GM19240 (cell line): ENCODE measurements around the gene MGP.

Experiments used
- DNase-seq: peaks from one replicate; pipeline ENCODE4 v3.0.0; 2011; ENCODE audit warnings: low spot score; ENCODE audit not compliant: insufficient read length

The MGP gene

DNA sequence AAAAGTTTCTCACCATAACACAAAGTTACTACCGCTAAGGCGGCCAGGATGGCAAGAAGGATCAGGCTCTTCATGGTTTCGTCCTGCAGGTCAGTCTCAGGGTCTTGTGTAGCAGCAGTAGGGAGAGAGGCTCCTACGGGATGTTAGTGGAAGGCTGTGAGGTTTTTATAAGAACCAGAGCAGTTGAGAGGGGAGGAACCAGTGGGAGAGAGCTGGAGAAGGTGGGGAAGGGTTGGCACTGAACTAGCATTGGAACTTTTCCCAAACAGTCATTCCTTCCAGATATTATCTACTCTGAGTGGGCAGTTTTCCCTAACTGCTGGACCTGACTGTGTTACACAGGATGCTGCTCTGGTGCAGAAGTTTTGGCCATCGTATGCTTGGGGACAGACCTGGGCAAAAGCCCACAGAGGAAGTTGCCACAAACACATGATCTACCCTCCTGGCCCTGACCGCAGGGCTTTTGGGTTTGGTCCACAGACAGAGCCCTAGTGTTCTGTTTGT is at the start of gene MGP:
Gene MGP, minus strand, starts transcription at position 137 of the 504 bp plus-strand sequence. Its CDS starts 63 bp downstream, at position 74.
- DNase-seq = no peak

DNA sequence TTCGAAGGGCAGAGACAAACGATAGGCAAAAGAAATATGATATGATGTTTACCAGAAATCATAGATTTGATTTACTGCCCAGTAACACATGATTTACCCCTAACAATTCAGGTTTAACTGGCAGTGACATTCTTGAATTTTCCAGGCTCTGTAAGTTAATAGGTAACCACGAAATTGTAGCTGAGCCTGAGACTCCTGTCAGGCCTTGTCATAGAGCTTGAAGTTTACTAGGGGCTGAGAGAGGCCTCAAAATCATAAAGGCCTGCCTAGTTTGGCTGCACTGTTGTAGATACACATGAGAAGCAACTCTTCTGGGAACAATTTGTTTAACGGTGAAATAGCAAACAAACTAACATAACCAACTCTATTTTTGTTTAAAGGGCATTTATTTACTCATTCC is 49.4 kb upstream of the MGP start:
- DNase-seq = no peak

DNA sequence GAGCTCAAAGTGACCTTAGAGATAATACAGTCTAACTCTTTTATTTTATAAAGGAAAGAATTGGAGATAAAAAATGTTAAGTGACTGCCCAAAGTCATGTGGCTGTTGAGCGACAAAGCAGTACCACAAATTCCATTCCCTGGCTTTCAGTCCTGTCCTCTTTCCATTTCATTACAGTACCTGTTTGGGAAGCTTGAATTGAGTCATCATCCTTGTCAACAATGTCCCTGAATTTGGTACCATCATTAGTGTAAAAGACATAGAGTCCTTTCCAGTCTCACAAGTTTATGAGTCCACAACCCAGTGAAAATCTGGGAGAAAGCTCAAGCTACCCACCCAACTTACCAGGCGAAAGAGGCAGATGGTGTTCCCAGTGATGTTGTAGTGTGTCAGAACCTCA is 48.9 kb upstream of the MGP start:
- no peak for DNase-seq

DNA sequence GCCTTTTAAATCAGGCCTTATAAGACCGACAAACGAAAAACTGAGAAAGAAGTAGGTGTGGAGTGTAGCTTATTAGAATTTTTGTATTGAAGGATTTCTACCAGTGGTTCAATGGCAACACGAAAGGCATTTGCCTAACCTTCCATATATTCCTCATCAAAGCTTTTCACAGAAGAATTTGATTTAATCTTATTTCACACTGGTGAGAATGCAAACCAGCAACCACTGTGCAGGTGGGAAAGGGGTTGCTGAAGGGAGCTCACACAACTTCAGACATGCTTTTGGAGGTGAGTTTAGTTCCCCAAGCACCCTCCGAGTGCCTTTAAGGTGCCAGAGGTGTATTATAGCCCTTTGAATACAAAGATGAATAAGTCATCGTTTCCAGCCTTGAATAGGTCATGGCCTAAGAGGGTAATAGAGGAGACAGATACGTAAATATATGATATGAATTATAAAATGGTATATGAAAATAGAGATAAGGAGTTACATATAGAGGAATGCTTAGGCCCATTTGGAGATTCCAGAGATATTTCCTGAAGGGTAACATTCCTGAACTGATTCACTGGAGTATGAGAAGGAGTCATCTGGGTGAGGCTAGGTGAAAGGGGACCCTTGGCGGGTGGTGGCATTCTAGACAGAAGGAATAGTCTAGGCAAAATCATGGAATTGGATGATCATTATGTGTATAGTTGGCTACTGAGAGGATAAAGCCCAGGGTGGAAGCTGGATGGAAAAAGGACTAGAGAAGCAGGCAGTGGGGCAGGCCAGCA is 46.3 kb upstream of the MGP start:
- no peak for DNase-seq

DNA sequence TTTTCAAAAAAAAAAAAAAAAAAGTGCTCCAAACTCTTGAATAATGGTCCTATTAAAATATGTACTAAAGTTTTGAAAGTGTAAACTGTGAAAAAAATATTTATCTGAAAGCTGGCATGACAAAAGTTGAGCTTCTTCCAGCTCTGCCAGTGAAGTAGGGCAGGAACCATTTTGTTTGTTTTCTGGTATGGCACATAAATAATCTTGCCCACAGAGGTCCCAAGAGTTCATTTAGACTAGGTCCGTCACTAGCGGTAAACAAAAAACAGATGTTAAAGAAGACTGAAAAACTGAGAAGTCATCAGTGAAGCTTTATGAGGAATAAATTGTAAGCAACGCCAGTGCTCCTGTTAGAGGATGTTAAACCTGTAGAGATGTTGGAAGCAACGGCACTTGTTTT is 45.7 kb upstream of the MGP start:
- DNase-seq = no peak

DNA sequence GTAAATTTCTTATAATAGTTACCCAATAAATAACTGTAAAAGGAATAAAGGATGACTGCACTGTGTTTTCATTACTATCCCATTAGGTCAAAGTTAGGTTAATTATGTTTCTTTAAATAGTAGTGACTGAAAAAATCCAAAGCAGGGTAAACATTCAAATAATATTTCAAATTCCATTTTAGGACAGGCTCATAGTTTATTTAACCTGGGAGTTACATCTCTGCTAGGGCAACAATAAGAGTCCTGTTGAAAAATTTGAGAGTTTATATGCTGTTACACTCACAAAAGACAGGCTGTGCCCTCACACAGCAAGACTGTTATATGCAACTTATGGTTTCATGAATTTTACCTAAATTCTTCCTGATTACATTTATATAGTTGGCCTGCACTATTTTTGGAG is 44.6 kb upstream of the MGP start:
- no peak for DNase-seq

DNA sequence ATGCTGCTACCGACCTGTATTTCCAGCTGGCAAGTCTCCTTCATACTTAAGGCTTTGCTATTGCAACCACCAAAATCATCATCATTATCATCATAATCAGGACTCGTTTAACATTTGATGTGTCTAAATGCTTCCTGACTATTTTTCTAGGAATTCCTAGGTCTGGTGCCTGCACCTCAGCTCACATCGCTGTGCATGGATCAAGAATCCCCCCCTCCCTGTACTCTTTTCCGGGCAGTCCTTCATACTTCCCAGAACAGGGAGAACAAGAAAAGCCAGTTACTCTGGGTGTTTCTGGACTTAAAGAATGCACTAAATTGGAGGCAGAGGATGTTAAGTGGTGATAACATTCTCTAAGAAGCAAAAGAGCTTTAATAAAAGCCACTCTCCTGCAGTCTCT is 43.3 kb upstream of the MGP start:
- DNase-seq = no peak

DNA sequence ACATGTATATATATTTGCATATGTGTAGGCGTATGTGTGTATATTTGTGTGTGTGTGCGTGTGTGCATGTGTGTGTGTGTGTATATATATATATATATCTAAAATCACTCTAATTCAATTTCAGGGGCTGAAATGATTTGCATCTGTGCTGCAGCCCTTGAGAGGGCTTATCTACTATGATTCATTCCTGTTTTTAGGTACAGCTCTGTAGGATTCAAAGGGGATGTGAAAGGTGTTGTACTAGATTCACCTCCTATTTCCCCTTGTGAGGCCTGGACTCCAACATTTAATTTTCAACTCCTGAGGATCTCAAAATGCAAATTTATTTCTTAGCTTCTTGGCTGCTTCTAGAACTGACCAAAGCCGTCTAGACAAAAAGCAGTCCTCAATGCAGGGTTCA is 41.6 kb upstream of the MGP start:
- DNase-seq = no peak

DNA sequence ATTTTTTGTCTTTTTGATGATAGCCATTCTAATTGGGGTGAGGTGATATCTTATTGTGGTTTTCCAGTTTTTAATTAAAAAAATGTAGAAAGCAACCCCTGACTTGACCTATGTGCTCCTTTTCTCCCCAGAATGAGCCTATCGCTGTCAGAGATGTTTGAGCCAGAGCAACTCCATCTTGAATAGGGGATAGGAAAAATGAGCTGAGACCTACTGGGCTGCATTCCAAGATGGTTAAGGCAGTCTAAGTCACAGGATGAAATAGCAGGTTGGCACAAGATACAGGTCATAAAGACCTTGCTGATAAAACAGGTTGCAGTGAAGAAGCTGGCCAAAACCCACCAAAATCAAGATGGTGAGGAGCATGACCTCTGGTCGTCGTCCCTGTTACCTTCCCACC is 38.9 kb upstream of the MGP start:
- DNase-seq = no peak

DNA sequence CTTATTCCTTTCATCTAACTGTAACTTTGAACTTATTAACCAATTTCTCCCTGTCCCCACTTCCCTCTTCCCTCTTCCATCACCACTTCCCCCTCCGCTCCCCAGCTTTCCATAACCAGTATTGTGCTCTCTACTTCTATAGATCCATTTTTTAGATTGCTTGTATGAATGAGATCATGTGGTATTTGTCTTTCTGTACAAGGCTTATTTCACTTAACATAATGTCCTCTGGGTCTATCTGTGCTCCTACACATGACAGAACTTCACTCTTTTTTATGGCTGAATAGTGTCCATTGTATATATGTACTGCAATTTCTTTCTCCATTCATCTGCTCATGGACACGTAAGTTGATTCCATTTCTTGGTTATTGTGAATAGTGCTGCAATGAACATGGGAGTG is 38.3 kb upstream of the MGP start:
- no peak for DNase-seq

DNA sequence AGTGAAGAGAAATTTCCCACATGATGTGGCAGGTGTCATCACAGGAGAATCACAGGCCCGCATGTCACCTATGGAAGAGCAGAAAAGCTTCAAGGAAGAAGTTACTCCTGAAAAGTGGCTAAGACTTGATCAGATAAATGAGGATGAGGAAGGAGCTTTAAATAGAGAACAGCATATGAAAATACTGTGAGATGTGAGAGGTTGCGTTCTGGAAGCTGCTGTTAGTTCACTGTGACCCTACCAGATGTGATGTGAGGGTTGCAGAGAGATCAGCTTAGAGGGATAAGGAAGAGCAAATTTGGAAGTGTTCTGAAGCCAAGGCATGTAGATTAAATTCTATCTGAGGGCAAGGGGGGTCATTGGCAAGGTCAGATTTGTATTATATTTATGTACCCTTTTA is 35.6 kb upstream of the MGP start:
- DNase-seq = no peak

DNA sequence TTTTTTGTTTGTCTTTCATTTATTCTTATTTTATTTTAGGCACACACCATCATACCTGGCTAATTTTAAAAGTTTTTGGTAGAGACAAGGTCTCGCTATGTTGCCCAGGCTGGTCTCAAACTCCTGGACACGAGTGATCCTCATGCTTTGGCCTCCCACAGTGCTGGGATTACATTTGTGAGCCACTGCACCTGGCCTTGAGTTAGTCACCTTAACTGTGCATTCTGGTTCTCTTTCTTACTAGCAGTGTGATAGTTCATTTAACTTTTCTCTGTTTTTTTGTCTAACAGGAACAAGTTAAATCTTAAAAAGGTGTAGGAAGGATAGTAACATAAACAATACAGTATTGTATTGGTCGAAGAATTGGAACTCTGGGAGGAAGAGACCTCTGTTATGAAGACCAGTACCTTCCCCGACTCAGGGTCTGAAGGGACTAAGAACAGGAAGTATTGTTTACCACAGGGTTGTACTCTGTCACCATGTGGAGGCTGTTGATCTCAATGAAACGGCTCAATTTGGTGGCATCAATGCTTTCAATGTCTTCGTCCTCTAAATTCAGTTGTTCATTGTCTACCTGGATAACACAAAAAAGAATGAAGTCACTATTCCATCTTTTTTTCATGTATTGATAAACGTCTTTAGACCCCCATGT is 34.9 kb upstream of the MGP start:
- DNase-seq = no peak

DNA sequence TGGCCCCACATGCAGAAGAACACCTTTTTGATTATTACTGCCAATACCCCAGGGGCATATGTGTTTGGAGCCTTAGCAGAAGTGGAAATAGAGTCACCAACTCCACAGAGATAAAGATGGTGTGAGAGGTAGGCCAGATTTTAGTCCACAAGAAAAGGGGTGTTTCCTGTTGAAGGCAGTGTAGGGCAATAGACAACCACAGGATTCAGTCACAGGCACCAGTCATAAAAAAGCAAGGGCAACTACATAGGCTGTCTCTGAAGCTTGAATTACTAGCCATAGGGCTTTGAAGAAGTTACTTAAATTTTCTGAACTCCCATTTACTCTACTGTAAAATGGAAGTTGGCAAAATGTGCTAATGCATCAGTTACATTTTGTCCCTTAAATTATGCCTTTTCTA is 33.8 kb upstream of the MGP start:
- no peak for DNase-seq

DNA sequence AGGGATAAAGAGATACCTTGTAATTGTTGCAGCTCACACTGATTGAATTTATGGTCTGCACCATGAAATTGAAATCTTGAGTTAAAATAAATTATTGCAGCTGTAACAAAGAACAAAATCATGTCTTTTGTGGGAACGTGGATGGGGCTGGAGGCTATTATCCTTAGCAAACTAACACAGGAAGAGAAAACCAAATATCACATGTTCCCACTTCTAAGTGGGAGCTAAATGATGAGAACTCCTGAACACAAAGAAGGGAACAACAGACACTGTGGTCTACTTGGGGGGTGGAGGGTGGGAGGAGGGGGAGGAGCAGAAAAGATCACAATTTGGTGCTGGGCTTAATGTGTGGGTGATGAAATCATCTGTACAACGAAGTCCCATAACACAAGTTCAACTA is 30.1 kb upstream of the MGP start:
- DNase-seq = no peak

DNA sequence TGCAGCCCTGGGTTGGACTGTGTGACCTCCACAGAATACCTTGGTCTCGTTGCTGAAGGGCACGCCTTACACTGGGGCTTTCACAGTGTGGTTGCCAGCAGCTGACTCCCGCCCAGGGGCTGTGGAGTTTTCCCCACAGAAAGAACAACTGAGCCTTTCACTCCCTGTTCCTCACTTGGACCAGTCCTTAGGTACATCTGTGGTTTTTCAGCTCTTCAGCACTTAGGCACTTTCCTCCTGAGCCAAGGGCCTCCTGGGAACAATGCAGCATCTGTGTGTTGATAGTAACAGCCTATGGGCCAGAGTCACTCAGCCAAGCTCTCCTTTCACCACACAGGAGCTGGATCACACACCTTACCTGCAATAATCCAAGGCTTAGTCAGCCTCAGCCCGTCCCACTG is 27.7 kb upstream of the MGP start:
- DNase-seq = no peak

DNA sequence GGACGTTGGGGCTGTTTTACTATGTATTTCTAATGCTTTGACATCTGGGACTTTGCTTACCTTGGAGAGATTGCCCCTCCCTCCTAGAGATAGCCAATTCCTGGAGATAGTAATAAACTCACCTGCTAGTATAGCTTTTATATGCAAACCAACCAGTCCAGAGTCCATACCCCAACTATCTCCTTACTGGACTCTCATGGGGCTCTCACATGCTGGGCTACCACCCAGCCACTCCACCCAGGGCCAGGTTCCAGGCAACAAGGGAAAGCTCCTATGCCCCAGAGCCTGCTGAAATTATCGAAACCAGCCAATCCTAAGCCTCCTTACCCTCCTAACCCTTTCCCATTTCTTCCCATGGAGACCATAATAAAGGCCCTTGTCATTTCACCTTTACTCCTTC is 25.5 kb upstream of the MGP start:
- no peak for DNase-seq

DNA sequence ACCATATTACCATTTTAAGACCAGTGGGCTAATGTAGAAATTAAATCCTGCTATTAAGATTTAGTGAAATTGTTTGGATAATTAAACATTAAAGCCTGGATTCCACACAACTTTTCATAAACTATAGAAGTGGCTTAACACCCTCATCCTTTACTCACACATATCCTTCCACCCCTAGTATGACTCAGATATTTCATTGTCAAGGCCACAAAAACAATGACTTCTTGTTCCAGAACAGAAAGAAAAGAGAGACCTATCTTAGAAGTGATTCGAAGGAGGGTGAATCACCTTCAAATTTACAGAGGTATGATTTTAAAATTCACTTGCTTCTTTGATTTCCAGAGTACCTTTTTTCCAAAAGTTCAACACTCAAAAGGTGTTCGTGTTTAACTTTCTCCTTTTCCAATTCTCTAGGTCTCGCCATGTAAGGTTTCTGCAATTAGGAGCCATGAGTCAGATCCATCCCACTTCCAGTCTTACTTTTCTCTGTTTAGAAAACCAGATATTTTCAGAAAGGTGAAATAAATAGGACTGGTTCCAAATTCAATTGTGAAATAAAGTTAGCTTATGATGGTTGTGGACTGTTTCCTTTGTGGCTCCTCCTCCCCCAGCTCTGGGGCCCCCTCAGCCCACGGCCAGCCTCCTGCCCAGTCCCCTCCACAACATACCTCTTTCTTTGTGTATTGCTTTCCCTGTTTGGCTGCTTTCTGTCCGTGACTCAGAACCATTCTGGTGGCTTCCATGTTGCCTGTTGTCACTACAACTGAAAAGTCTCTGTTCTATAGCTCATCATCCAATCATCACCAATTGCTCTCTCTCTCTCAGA is 24.6 kb upstream of the MGP start:
- DNase-seq = no peak

DNA sequence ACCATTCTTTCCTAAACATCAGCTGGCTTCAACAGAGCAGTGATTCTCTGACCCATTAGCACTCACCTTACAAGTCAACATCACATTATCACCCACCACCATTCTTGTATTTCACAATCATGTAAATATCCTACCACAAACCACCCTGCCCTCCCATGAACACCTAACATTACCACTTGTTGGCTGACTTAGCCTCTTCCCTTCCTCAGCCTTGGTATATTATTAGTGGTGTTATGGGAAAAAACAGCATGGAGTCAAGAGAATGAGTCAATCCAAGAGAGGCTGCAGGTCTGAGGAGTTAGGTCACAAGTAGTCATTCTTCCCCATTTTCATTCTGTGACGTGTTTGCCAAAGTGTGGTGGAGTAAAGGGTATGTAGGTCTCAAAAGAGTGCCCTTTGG is 22.3 kb upstream of the MGP start:
- DNase-seq = no peak

DNA sequence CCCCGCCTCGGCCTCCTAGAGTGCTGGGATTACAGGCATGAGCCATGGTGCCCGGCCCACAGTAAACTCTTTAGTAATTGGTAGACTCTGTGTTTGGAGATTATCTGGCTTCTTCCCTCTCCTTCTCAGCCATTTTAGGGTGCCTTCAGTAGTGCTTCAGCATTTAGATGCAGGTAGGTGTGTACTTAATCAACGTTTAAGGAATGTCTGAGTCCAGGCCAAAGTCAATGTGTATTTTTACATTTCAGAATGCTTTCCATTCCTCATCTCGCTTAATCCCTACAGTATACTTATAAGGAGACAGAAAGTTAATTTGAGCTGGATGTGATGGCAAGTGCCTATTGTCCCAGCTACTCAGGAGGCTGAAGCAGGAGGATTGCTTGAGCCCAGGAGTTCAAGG is 20.5 kb upstream of the MGP start:
- DNase-seq = no peak

DNA sequence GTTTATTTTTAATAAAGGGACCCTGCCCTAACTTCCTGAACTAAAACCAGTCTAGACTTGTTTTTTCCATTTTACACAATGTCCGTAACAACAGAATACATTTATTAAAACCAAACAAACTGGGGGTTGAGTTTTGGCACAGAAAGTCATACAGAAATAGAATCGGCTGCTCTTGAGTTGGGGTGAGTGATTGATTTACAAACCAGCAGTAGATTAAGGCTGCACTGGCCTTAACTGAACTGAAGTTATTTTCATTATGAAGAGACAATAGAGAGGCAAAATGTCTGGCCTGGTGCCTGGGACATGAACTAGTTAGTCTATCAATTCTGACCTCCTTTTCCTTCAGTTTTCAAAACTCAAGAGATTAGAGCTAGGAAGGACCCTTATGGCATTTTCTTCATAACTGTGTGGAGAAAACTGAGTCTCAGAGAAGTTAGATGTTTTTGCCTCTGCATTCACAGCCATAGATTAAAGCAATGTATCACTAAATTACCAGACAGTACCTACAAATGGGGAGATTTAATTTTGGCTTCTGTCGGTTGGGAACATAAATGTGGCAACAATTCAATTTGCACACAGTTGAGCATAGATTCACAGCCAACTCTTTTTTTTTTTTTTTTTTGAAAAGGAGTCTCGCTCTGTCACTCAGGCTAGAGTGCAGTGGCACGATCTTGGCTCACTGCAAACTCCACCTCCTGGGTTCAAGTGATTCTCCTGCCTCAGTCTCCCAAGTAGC is 19.8 kb upstream of the MGP start:
- no peak for DNase-seq

DNA sequence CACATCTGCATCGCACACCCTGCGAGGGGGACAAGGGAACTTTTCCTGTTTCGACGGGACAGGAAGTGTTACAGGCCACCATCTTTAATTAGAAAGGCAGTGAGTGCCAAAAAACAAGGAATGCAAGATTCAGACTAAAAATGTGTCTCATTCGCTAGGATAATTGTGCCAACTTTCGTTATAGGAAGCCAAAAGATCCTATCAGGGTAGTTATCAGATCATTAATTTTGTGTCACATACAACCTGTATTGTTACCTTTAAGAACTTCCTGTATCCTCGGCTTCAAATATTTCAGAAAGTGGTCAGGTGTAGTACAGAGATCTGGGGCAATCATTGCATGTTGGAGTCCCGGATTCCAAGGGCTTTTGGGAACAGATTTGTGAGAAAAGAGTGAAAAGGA is 19.2 kb upstream of the MGP start:
- DNase-seq = no peak
